ENCODE measurements around the gene LRRC73. TPM values are rescaled to one million over a fixed set of nuclear protein-coding genes. Genes with fewer than 3 reads are reported as not detected.
A peak's percentile ranks its signal among the peaks of the same experiment; 100 is the strongest.

The LRRC73 gene
- total and polyA plus RNA-seq, 2 of the 8 experiments (the other 6 are each of a cell fraction or from before 2014, with no cell fraction given), result 0.24 to 0.26 TPM

GRCh38 chr6:43522547-43523261 is 12.6 kb upstream of the LRRC73 start:
- TF ChIP-seq SRF (IDR thresholded peaks at IDR 0.05; ENCODE audit: low read depth, low read length), result no peak
- TF ChIP-seq POLR2A (IDR thresholded peaks at IDR 0.05; ENCODE audit: control extremely low read depth in 1 of 2, low read depth in 2 of 2, low read length in 2 of 2), result peak in 1 of 2 experiments; percentile 37; a peak in 1 of 3 replicates
- no peak for TF ChIP-seq CBX5 (IDR thresholded peaks at IDR 0.05; ENCODE audit: low read depth, low read length)
- Histone ChIP-seq H2AFZ (ENCODE audit: low read length) (no peak overlapping the region), H3K4me1 (replicated peaks in 1 of 4; ENCODE audit: control insufficient read depth in 3 of 4, insufficient read depth in 4 of 4, low read length in 3 of 4) (peaks cover 0 to 7% (median 3%) of the 10 kb centered on the region in 4 experiments; a peak in 3 of 7 replicates), H2BK12ac (ENCODE audit: low read depth, low read length) (no peak overlapping the region), H2BK20ac (ENCODE audit: low read length) (no peak overlapping the region), H3K79me1 (ENCODE audit: low read depth, low read length) (peaks cover 2% of the 10 kb centered on the region; the same call in 1 of the 2 replicates), H3K23me2 (ENCODE audit: low read depth, low read length) (peaks cover 6% of the 10 kb centered on the region; the same call in 1 of the 2 replicates), H3K4me3 (ENCODE audit: extremely low read depth in 1 of 4, insufficient read depth in 2 of 4, low read depth in 3 of 4, low read length in 4 of 4) (no peak overlapping the region), H4K8ac (ENCODE audit: extremely low read depth, insufficient read depth, low read length) (no peak overlapping the region), H2AK5ac (ENCODE audit: low read depth, low read length) (no peak overlapping the region), H4K20me1 (replicated peaks in 1 of 2; ENCODE audit: control insufficient read depth in 1 of 2, insufficient read depth in 2 of 2, low read length in 2 of 2) (peaks cover 7 to 10% of the 10 kb centered on the region in 2 experiments), H2BK5ac (ENCODE audit: low read depth, low read length) (no peak overlapping the region), H2BK120ac (replicated peaks; ENCODE audit: low read depth, low read length) (no peak overlapping the region), H3K9me3 (ENCODE audit: insufficient read depth in 2 of 2, low read depth in 1 of 2, low read length in 1 of 2) (no peaks in the 10 kb centered on the region), H3K9ac (replicated peaks in 1 of 4; ENCODE audit: extremely low read depth in 1 of 4, low read depth in 3 of 4, low read length in 3 of 4) (no peak overlapping the region; a peak in 1 of 7 replicates), H3K27ac (ENCODE audit: low read depth, low read length) (no peak overlapping the region), H4K5ac (ENCODE audit: insufficient read length, low read depth, low read length) (no peak overlapping the region), H3K23ac (ENCODE audit: insufficient read length) (no peak overlapping the region), H3K4ac (replicated peaks; ENCODE audit: insufficient read length, low read depth, low read length) (no peak overlapping the region), H3K27me3 (replicated peaks in 1 of 4; ENCODE audit: control insufficient read depth in 3 of 4, extremely low read depth in 1 of 4, insufficient read depth in 3 of 4, low read length in 3 of 4) (no peaks in the 10 kb centered on the region), H3K14ac (ENCODE audit: insufficient read length) (no peak overlapping the region), H3K36me3 (ENCODE audit: control insufficient read depth in 2 of 4, insufficient read depth in 4 of 4, low read length in 3 of 4) (peaks cover 55 to 85% (median 82%) of the 10 kb centered on the region in 4 experiments), H2BK15ac (ENCODE audit: low read length) (no peak overlapping the region), H3K56ac (replicated peaks; ENCODE audit: insufficient read length, low read depth, low read length) (no peak overlapping the region), H3K79me2 (ENCODE audit: control insufficient read depth in 1 of 2, insufficient read depth in 2 of 2, low read length in 2 of 2) (peaks cover 8 to 18% of the 10 kb centered on the region in 2 experiments), H4K91ac (replicated peaks; ENCODE audit: insufficient read length, low read length) (no peak overlapping the region), H3K4me2 (ENCODE audit: insufficient read depth in 1 of 2, low read depth in 2 of 2, low read length in 2 of 2) (no peak overlapping the region), H3K18ac (ENCODE audit: extremely low read depth, low read length) (no peak overlapping the region)
- FAIRE-seq, result no peak
- WGBS, 2 experiments (ENCODE audit: extremely low coverage in 1 of 2, insufficient coverage in 1 of 2, insufficient read length in 1 of 2, insufficient replicate concordance in 2 of 2, low coverage in 1 of 2, low lambda C conversion rate in 2 of 2, missing lambda C conversion rate in 1 of 2), result 86% methylated on average over 8 of the region's 8 CpGs; no CpG with 5 or more reads in 1 of the 2 experiments
- ChIA-PET CTCF (ENCODE audit: partially characterized antibody) (interaction anchor here (0.8 to 1.4 kb wide), 4 partner anchors 15 to 146 kb away, joined by 3 to 4 read pairs (median 3); no protein-coding TSS in a partner anchor), POLR2A (ENCODE audit: partially characterized antibody) (interaction anchor here (2.2 to 12.4 kb wide), 5 partner anchors 9 to 53 kb away, joined by 7 to 147 read pairs (median 29); partner anchors contain the start of genes LRRC73, POLH and XPO5)
- no peak for DNase-seq (ENCODE audit: low read depth in 1 of 2, low spot score in 2 of 2)
